NCI-H82 treated with DMSO at 0.1 percent for 48 hours (cell line): Measurements from ENCODE around the gene DTNBP1.

ENCODE experiments used
- DNase-seq: peaks from one replicate; lab custom pipeline; 2025; ENCODE audit not compliant: unreplicated experiment; lab: John Stamatoyannopoulos, UW

DTNBP1 gene

DNA sequence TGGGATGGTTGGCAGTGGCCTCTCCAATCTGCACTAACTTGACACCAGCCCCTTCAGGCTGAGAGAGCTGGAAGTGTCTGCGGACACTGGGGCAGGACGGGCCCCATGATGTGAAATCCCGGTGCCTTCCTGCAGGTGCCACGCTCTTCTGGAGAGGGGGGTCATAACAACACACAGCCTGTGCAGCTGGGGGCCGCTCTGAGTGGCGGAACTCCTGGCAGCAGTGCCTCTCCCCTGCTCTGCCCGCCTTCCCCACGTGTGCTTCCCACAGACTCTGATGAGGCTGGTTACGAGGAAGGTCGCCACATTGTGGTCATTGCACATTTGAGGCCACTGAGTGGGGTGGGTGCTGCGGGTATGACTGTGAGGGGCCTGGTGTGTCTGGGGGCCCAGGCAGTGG lies 145.2 kb downstream of the DTNBP1 start:
- DNase-seq: no peak

DNA sequence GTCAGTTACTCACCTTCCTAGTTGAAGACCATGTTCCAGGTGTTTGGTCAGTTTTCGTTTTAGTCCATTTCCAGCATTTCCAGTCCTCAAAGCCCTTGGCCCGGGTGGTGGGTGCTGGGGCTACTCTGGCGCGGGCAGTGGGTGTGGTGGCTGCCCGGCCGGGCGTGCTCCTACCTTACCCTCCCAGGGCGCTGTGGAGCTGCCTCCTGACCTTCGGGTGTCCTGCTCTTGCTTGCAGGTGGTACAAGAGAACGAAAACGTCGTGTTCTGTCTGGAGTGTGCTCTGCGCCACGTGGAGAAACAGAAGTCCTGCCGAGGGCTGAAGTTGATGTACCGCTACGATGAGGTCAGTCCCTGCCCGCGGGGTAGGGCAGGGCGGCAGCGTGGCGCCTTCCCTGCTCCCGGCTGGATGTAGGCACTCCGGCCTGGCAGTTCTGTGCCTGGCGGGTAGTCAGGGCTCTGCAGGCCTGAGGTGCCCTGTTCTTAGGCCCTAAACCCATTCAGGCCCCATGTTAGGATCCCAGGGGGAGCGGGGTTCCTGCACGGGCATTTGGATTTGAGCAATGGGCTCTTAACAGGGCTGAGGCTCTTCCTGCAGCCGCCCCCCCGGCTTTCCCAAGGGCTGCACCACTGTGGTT lies 145.8 kb downstream of the DTNBP1 start:
- no peak for DNase-seq

DNA sequence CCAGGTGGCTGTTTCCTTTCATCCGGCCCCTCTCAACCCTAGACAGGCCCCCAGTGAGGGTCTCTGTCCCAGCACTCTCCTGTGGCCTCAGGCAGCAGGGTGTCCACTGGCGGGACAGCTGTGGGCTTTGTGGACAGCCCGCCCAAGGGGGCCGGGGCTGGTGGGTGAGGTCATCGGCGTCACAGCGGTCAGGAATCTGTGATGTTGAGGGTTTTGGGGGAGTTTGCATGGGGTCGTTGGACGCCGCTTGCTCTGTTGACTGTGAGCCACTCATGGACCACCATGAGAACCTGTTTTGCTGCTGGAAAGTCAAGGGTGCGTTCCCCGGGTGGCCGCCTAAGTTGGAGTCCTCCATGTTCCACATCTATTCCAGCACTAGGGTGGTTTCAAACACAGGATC lies 146.4 kb downstream of the DTNBP1 start:
- no peak for DNase-seq

DNA sequence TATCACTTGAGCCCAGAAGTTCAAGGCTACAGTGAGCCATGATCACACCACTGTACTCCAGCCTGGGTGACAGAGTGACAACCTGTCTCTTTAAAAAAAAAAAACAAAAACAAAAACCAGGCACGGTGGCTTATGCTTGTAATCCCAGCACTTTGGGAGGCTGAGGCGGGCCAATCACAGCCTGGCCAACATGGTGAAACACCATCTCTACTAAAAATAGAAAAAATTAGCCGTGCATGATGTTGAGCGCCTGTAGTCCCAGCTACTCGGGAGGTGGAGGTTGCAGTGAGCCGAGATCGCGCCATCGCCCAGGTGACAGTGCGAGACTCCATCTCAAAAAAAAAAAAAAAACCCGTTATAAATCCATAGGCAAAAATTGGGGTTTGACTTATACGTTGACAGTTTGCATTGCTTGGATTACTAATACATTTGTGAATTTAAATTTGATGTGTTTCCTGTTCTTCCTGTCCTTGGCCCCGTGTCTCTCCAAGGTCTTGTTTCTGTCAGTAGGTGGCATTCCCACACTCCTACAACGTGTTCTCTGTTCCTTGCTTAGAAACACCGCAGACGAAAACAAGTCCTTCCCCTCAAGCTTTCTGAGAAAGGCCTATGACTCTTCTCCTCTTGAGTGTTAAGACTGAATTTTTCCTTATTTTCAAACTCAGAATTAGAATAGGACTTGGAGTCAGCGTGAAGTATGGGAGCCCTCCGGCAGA lies 147.0 kb downstream of the DTNBP1 start:
- no peak for DNase-seq

DNA sequence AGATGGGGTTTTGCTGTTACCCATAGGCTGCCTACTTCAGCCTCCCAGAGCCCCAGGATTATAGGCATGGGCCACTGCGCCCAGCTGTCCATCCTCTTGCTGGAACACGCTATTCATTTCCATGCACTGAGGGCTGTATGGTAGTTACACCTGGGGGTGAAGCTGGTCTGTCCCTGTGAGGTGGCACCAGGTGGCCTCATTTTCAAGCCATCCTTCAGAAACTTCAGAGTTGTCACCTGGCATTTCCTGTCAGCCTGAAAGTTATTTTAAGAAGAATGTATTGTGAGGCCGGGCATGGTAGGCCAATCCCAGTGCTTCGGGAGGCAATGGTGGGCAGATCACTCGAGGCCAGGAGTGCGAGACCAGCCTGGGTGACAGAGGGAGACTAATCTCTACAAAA lies 147.6 kb downstream of the DTNBP1 start:
- DNase-seq: no peak

DNA sequence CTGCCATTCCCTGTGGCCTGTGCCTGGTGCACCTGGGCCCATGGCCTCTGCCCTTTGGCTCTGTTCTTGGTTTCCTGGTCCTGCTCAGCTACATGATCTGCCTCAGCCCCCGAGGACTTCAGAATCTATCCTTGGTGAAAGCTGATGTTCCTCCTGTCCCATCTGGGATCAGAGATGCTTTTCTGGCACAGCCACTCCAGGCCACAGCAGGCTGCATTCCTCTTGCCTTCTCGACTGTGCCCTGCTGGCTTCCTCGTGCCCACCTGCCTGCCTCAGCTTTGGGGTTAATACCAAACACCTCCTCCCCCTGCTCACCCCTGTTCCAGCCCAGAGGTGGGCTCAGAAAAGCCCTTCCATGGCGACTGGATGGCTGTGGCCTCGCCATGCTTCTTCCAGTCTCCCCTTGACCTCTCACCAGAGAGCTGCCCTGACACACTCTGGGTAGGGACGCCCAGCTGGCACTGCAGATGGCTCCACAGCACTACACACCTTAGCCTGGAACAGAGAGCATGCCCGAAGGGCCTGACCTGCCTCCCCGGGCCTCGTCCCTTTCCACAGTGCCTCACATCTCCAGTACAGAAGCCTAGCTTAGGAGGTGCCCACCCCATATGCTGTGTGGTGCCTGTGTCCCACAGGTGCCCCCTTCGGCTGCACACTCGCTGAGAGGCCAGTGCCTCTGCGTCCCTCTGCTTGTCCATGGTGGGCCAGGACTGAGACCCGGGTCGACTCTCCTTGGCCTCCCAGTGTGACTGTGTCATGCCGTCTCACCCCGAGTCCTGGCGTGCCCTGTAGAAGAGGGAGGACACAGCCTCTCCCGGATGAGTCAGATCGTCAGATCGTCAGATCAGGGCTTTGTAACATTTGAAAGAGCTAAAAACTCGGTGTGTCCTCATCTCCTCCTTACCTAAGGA lies 148.8 kb downstream of the DTNBP1 start:
- DNase-seq: no peak

DNA sequence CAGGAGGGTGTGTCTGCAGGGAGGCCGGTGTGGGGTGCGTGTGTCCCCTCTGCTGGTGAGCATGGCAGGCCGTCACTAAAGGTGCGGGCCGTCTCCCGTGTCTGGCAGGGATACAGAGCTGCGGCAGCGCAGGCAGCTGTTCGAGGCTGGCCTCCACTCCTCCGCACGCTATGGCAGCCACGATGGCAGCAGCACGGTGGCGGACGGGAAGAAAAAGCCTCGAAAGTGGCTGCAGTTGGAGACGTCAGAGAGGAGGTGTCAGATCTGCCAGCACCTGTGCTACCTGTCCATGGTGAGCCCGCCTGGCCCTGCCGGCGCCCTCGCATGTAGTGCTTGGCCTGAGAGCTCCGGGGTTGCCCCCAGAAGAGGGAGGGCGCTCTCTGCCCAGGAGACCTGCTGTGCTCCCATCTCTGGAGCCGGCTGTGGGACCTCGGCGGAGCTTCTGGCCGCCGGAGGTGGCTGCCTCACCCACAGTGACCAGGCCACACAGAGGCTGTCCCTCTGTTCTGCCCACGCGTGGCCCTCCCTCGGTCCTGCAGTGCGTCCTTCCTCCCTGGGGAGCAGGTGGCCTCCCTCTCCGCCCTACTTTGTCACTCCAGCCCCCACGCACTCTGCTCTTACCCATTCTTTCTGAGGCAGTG lies 149.6 kb downstream of the DTNBP1 start:
- no peak for DNase-seq

DNA sequence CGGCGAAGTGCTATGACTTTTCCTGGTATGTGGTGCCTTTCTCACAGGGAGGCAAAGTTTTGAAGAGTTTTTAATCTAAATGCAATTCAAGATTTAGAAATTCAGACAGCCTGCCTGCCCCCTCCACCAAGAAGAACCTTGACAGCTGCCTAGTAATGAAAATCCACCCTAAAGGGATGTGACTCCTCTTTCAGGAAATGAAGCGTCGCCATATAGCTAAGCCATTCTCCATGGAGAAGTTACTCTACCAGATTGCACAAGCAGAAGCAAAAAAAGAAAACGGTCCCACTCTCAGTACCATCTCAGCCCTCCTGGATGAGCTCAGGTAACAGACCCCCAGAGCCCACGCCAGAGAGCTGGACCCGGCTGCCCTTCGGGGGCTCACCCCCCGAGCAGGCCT lies 150.1 kb downstream of the DTNBP1 start:
- no peak for DNase-seq

DNA sequence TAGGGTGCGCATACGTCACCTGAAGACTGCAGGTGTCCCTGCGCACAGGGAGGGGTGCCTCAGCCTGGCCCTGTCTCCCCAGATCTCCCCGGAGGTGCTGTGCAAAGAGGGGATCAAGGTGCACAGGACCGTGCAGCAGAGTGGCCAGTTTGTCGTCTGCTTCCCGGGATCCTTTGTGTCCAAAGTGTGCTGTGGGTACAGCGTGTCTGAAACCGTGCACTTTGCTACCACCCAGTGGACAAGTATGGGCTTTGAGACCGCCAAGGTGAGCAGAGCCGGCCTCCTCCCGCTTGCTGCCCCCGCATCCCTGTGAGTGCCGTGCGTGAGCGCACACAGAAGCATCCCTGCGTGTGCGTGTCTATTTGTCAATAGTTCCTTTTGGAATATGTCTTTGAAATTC lies 150.7 kb downstream of the DTNBP1 start:
- DNase-seq: no peak

DNA sequence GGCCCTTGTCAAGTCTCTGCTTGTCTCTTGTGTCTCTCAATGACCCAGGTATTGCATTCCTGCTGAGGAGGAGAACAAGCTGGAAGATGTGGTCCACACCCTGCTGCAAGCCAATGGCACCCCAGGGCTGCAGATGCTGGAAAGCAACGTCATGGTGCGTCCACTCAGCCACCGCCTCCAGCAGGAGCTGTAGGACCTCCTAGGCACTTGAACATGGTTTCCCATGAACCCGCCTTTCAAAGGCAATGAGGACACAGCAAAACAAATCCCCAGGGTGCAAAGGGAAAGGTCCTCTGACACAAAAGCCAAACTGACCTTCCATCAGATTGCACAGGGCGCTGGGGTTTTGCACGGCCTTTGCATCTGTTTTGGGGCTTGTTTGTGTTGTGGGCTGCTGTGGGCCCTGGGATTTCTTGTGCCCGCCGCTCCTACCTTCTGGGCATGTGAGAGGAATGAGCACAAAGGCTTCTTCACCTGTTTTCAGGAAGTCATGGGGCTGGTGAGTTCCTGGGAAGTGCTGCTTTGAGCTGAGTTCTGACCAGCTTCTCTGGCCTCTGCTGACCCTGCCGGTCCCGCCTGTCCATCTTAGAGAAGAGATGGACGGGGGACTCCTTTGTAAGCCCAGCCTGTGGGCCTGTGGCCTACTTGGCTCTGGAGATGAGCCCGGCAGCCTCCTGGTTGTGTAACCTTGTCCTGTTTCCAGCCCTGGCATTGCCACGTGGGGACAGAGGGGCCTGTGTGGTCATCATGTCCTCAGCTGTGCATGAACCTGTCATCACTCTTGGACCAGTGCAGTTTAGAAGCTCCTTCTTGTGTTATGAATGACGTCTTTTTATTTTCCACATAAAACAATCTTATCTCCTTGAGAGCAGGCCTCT lies 151.3 kb downstream of the DTNBP1 start:
- DNase-seq: no peak

DNA sequence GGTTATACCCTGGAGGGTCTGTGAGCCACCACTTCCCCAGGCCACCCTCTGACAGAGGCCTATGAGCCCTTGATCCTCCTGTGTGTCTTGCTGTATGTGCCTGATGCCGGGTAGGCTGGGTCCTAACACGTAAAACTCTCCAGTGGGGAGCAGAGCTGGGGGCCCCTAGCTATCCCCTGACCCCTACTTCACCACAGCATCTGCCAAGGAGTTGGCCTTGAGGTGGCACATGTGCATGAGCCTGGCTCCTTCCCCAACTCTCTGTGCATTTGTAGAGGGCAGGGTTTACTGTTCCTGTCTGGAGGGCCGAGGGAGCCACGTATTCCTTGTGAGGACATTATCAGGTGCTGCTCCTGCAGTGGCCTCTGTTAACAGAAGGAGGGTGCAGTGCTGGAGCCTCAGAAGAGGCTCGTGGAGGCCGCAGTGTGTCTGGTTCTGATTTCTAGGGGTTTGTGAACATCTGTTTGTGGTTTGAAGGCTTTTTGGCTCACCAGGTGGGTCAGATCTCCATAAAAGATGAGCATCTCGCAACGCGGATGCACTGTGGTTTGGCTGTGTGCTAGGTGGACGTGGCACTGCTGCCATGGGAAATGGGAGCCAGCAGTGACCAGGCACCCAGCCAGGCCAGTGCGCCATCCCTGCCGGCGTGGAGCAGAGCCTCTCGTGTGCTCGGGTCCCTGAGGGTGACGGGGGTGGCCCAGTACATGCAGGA lies 152.1 kb downstream of the DTNBP1 start:
- DNase-seq: no peak

DNA sequence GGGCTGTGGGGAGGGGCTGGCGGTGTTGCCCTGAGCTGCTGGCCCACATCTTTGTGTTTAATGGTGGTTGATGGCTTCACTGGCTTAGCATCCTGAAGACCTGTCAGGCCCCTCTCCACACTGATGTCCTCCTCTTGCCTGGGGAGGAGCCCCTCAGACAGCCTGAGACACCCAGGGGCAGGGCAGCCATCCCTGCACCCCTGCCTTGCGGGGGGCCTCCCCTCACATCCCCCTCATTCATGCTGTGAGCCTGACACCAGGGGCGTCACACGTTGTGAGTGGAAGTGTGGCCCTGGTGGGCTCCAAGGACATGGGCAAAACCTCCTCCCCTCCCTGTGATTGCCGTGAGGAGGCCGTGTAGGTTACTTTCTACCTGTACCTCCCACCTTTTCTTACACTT lies 152.7 kb downstream of the DTNBP1 start:
- DNase-seq: no peak

DNA sequence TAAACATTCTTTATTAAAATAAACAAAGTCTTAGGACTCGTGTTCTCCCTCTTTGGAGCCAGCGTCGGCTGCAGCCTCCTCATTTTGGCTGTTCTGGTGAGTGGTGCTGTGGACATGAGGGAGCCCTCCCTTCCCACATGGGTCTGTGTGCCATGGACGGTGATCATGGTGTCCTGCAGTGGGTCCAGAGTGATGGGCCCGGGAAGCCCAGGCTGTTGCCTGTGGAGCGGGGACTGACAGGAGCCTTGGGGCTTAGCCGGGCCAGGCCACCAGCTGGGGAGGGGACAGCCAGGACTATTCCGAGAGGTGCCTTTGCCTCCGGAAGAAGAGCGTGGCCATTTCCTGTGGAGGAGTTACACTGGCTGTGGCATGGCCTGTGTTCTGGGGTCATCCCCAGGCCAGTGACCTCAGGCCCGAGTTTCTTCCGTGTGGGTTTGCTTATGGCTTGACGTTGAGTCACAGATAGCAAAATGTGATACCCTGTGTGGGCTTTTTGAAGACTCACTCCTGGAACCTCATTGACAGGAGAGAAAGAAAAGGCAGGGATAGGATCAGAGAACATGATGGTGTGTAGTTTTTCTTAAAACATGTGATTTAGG lies 153.4 kb downstream of the DTNBP1 start:
- no peak for DNase-seq

DNA sequence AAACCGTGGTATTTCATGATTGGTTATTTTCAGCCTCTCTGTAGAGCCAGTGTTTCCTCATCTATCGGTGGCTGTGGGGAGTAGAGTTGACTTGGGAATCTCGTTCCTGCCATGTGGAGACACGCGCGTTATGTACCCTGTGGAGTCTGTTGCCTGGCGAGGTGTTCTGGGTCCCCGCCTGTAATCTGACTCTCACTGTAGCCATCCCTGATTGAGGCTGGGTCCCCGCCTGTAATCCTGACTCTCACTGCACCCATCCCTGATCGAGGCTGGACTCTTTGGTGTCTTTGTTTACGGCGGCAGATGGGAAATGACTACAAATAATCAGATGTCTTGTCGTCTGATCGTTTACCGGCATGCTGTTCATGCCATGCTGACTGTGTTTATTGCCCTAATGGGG lies 153.9 kb downstream of the DTNBP1 start:
- DNase-seq: no peak

DNA sequence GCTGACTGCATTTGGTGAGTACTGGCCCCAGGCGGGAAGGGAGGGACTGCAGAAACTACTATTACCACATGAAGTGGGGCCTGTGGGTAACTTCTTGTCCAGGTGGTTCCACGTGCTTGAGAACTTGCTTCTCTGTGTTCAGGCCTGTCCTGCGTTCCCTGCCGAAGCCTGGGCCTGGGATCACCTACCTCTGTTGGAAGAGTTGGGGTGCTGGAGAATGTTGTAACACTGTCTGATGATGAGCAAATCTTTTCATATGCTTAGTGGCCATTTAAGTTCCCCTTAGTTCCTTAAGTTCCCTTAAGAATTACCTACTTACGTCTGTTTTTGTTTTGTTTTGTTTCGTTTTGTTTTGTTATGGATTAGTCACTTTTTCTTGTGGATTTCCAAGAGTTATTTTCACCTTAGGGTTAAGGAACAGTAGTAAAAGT lies 154.4 kb downstream of the DTNBP1 start:
- no peak for DNase-seq

DNA sequence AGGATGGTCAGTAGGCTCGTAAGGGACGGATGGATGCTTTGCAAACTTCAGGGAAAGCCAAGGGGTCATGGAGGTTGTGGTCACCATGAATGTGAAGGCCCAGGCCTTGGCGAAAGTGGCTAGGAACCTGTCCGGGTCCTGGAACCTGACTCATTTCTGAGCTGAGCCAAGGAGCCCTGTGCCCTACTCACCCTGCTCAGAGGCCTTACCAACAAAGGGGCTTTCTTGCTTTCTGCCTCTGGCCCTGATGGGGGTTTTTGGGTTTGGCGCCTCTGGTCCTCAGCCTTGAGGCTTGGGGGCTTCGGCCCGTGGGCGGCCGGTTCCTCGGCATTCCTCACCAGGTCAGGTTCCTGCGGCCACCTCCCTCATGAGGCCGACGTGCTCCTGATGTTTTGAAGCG lies 155.1 kb downstream of the DTNBP1 start:
- DNase-seq: no peak

DNA sequence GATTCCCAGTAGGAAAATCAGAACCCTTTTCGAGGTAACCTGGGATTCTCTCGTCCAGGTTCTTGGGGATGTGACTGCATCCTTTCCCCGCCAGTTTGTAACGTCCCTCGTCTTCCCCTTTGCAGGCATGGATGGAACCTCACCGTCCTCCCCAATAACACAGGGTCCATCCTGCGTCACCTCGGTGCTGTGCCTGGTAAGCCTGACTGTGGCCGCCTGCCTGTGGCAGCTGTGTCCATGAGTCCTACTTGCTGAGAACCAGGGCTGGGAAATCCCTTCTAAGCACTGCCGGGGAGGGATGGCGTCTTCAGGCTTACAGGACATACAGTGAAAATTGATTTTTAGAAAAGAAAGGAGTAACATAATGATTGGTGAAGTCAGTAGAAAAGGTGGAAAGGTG lies 155.6 kb downstream of the DTNBP1 start:
- DNase-seq: no peak

DNA sequence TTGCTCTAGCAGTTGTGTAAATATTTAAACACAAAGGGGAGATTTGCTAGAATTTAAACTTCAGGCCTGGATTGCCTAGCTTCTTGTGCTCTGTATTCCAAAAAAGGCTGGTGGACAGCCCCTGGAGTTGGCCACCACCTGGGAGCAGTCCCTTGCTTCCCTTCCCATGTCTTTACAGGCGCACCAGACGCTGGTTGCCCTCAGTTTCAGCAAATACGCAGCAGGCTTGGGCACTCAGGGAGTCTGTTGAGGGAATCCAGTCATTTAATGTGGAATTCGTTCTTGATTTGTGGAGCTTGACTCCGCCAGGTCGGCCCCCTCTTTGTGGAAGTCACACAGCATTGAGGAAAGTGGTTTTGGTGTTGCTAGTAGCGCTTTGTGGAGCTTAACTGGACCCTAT lies 156.8 kb downstream of the DTNBP1 start:
- DNase-seq: no peak

DNA sequence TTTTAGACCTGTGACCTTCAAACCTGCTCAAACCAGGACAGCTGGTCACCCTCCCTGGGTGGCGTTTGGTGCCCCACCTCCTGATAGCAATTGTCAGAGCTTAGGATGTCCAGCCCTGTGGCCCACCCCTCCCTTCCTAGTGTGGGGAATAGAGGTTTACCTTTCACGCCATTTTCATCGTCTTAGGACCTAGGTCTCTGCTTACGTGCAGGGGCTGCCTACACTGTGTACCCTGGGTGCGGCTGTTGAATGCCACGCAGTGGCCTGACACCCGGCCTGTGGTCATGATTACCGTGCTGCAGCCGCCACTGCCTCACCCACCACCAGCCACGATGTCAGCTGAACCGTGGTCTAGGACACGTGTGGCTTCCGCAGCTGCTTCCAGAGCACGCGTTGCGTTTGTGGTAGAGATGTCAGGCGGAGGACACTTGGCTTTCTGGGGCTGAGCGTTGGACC lies 157.3 kb downstream of the DTNBP1 start:
- DNase-seq: no peak
